GM21367 (cell line): Measurements from ENCODE around the gene ANXA10.
"Not testable (repeated sequence)": the region's sequence is repeated elsewhere in the genome, so short reads cannot be mapped to it uniquely, and the experiment has no call there.

Experiments
- ATAC-seq: cut with Tn5 transposase; IDR thresholded peaks from one replicate; pipeline ENCODE4 v1.9.1; 2021; ENCODE audit not compliant: unreplicated experiment

Gene ANXA10

GRCh38 chr4:168118116-168118655, 25.8 kb downstream of the ANXA10 start:
- ATAC-seq, result no peak

GRCh38 chr4:168119100-168119499, 26.8 kb downstream of the ANXA10 start:
- no peak for ATAC-seq

GRCh38 chr4:168119890-168120289, 27.6 kb downstream of the ANXA10 start:
- ATAC-seq, result no peak

- no peak for ATAC-seq
Observed at GRCh38 chr4:168120811-168121210, 28.5 kb downstream of the ANXA10 start.

GRCh38 chr4:168124008-168124641, 31.8 kb downstream of the ANXA10 start:
- no peak for ATAC-seq

- no peak for ATAC-seq
Observed at GRCh38 chr4:168126952-168127351, 34.6 kb downstream of the ANXA10 start.

GRCh38 chr4:168128601-168129000, 36.3 kb downstream of the ANXA10 start:
- no peak for ATAC-seq

- no peak for ATAC-seq
Observed at GRCh38 chr4:168129046-168129772, 36.9 kb downstream of the ANXA10 start.

- no peak for ATAC-seq
Observed at GRCh38 chr4:168129802-168130201, 37.5 kb downstream of the ANXA10 start.

- ATAC-seq, result no peak
Observed at GRCh38 chr4:168131196-168131595, 38.9 kb downstream of the ANXA10 start.

GRCh38 chr4:168134651-168135050, 42.3 kb downstream of the ANXA10 start:
- no peak for ATAC-seq

- not testable (repeated sequence) for ATAC-seq
Observed at GRCh38 chr4:168135860-168136259, 43.5 kb downstream of the ANXA10 start.

GRCh38 chr4:168137695-168138094, 45.4 kb downstream of the ANXA10 start:
- not testable (repeated sequence) for ATAC-seq

GRCh38 chr4:168138143-168138542, 45.8 kb downstream of the ANXA10 start:
- ATAC-seq, result no peak

GRCh38 chr4:168139336-168139735, 47.0 kb downstream of the ANXA10 start:
- ATAC-seq, result no peak

- ATAC-seq, result no peak
Observed at GRCh38 chr4:168141733-168142132, 49.4 kb downstream of the ANXA10 start.

GRCh38 chr4:168143601-168144000, 51.3 kb downstream of the ANXA10 start:
- ATAC-seq, result no peak

- ATAC-seq, result no peak
Observed at GRCh38 chr4:168150420-168151050, 58.2 kb downstream of the ANXA10 start.

- no peak for ATAC-seq
Observed at GRCh38 chr4:168151327-168151726, 59.0 kb downstream of the ANXA10 start.

- no peak for ATAC-seq
Observed at GRCh38 chr4:168152837-168153500, 60.6 kb downstream of the ANXA10 start.
